ELR (cell line): ENCODE data around the gene CNTN5.

ENCODE experiments used
- DNase-seq: peaks from one replicate; pipeline ENCODE4 v3.0.0-alpha.2; 2015; ENCODE audit warnings: low read depth

CNTN5 gene

DNA sequence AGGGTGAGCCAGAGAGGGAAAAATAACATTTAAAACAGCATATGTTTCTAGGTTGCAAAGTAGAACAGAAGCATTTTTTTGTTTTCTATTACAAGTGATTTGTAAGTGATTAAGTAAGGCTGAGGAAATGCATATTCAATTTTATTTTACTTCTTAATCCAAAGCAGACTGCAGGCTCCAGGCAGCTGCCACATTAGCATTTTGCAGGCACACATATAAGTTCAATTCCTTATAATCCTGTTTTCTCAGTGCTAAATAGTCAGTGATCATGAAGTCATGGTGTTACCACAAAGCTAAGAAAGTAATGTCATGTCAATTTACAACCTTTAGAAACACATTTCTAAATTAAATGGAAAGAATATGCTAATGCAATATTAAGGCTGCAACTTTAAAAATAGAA, 149.8 kb downstream of the CNTN5 start:
- DNase-seq = no peak

- no peak for DNase-seq
Measured at GRCh38 chr11:99171330-99171729, 150.6 kb downstream of the CNTN5 start.

DNA sequence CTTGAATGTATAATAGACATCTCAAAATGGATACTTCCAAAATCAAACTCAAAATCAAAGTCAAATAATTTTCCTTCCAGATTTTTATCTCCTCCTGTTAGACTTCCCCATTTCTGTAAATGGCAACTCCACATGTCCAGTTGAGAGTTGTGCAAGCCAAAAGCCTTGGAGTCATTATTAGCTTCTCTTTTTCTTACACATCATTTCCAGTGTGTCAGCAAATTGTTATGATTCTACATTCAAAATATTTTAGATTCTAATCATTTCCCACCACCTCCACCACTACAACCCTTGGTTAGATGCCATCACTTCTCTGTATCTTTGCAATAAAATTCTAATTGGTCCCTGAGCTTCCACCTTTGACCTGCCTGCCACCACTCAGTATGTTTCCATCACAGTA, 155.7 kb downstream of the CNTN5 start:
- peak; percentile 32 for DNase-seq

DNA sequence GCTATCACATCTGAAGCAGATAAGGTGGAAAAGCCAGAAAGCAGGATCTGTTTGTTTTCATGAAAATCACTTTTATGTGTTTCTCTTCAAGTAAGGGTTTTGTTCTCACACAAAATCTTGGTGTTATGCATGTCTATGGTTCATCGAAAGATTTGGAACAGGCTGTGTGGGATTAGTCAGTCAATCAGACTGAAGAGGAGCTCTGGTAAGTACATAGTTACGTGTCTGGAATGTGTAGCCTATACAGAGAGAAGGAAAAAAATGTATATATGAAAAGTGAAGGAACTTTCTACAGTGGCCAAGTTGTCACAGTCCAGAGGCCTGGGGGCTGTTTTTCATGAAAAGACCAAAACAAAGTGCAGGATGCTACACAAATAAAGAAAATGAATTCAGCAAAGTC, 156.7 kb downstream of the CNTN5 start:
- DNase-seq = peak; percentile 66

GRCh38 chr11:99184146-99184545, 163.4 kb downstream of the CNTN5 start:
- DNase-seq = no peak

DNA sequence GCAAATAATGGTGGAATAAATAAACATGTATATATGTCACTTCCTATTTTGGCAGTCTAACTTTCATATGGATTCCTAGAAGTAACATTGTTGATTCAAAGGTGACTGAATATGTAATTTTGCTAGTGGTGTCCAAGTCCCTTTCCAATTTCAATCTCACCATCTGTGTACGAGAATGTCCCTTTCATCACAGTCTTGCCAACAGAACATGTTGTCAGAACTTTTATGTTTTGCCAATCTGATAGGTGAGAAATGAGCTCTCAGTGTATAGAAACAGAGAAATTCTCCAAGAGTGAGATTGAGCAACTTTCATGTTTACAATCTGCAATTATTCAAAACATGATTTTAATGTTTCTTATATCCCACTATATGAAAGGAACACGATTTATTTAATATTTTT, 167.5 kb downstream of the CNTN5 start:
- DNase-seq = no peak

DNA sequence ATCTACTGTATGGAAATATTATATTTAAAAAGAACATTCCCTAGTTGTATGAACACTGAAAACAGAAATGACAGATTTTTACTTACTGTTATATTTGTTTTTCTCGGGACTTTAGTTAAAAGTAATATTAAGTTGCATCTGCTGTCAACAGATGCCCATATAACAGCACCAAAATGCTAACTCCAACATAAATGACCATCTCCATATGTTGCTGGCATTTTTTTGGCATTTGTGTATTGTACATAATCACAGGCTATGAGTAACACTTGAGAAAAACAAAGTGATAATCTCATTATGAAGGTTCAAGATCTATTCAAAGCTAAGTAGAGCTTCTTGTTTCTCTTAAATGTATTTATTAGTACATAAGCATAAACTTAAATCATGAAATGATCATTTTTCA, 172.0 kb downstream of the CNTN5 start:
- no peak for DNase-seq

- DNase-seq = no peak
Measured at GRCh38 chr11:99197477-99197876, 176.7 kb downstream of the CNTN5 start.

- no peak for DNase-seq
Measured at GRCh38 chr11:99198215-99198614, 177.5 kb downstream of the CNTN5 start.

- no peak for DNase-seq
Measured at GRCh38 chr11:99199341-99199740, 178.6 kb downstream of the CNTN5 start.

DNA sequence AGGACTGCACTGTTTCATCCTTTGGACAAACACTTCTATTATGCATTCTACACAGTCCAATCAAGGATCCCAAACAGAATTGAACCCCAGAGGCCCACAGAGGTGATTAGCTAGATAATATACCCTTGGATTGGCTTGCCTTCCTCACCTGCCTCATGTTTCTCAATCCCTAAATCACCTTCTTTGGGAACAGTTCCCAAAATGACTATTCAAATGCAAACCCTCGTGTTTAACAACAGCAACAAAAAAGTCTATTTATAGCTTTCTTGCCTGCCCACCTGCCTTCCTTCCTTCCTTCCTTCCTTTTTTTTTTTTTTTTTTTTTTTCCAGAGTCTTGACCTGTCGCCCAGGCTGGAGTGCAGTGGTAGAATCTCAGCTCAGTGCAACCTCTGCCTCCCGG, 180.0 kb downstream of the CNTN5 start:
- DNase-seq = no peak

DNA sequence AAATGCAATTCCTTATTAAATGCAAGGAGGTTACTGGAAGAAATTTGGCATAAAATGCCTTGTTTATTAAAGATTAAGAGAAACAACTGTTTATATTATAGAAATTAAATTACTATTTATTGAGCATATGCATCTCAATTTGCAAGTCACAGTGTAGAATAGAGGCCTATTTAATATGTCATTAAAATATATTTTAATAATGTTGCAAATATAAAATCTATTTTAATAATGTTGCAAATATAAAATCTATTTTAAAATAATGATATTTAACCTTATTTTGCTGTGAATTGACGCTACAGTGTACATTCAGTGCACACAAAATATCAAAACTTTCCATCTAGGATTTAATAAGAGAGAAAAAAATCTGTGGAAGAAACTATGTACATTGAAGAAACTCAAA, 188.1 kb downstream of the CNTN5 start:
- DNase-seq = no peak

DNA sequence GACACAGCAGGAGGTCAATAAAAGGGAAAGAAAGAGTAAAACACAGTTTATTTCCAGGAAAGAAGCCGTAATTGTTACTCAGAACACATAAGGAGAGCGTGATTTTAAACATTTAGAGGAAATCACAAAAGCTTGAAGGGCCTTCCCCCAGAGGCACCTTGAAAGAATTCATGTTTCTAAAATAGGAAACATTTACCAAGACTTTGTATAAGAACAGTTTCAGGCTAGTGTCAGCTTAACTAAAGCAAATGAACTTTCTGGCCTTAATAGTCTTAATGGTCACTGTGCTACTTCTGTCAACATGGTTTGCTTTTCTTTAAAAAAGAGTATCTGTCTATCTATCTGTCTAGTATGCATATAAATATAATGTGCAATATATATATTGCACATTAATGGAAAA, 208.8 kb downstream of the CNTN5 start:
- DNase-seq = no peak

DNA sequence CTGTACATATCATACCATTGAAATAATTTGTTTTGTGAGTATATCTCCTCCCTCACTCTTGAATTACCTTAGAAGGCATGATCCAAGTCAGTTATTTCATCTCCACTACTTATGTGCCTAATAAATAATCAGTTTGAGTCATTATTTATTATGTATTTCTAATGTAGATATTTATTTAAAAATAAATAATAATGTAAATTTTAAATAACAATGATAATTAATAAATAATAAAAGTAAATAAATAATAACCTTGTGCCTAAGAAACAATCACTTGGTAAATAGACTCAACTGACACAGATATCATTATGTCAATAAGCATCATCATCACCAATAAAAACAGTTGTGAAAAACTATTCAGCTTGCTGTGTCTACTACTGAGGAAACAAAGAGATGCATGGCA, 213.8 kb downstream of the CNTN5 start:
- DNase-seq = no peak

GRCh38 chr11:99238401-99238800, 217.7 kb downstream of the CNTN5 start:
- no peak for DNase-seq

DNA sequence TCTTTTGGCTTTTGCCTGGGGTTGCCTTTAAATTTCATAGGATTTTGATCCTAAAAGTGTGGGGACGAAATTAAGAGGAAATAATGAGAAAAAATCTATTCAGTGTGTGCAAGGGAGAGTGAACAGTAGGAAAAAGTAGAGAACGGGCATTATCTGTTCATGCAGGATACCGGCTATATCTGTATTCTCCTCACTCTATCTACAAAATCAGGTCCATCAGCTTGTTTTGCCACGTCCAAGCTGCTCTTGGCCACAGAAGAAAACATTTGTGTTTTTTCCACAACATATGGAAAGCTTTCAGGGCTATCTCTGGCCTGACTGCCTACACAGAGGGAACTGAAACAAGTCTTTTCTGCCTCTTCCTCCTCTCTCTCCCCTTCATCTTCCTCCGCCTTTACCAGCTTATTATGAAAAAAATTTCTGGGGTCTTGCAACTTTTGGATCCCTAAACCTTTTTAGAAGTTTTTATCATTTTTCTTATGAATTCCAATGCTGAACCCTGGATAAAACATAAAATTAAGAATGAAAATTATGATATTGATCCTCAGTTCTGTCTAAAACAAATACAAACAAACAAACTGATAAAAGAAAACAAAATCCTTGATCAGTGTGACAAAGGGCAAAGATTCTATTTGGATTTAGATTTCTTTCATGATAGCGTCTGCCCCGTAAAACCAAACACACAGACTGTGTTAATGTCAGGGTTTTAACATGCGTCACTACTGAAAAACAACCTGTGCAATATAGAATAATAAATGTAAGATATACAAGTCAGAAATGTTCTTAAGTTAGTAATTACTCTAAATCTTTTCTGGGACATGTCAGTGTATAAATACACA, 219.7 kb downstream of the CNTN5 start:
- DNase-seq = no peak

DNA sequence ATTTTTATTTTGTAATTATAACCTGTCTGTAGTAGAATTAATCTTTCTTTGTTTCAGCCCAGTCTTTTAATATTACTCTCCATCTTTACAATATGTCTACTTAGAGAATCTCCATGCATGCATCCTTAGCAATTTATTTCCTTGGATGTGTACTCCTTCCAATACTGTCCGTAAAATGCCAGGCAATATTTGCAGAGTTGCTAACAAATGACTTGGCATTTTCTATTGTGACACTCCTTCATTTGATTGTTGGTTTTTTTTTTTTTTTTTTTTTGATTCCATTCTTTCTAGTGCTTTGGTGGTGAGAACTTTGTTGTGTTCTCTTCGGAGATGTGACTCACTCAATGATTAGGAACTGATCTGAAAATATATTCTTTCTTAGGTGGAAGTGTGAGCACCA, 220.3 kb downstream of the CNTN5 start:
- no peak for DNase-seq

DNA sequence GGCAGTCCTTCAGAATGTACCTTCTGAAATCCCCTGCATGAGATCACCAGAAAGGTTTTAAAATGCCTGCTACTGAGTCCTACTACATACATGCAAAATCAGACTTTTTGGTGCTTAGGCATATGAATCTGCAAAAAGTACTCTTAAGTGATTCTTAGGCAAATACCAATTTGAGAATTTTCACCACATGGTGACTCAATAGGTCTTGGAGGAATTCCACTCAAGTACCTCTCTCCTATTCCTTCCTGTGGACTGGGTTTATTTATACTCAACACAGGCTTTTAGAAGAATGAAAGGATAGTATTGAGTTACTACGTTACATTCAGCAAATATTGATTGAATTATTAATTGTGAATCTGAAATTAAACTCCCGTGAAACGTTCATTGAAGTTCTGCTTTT, 223.9 kb downstream of the CNTN5 start:
- peak; percentile 37 for DNase-seq

DNA sequence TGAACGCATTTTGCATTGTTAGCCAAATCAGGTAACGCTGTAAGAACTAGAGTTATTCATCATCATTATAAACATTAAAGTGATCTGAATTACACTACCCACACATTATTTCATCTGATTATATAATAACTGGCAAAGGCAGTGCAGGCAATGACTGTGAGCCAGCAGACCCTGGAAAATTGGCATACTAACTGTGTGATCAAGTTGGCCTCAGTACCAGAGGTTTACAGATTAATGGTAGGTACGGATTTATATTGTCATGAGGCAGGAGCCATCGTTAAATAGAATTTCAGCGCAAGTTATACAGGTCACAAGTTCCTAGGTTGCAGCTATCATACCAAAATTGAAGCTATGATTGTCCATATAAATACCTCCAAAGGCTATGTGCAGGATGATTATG, 225.4 kb downstream of the CNTN5 start:
- no peak for DNase-seq

GRCh38 chr11:99256614-99257013, 235.9 kb downstream of the CNTN5 start:
- DNase-seq = no peak

- no peak for DNase-seq
Measured at GRCh38 chr11:99257131-99257530, 236.4 kb downstream of the CNTN5 start.

GRCh38 chr11:99260696-99261095, 239.9 kb downstream of the CNTN5 start:
- DNase-seq = peak; percentile 76

DNA sequence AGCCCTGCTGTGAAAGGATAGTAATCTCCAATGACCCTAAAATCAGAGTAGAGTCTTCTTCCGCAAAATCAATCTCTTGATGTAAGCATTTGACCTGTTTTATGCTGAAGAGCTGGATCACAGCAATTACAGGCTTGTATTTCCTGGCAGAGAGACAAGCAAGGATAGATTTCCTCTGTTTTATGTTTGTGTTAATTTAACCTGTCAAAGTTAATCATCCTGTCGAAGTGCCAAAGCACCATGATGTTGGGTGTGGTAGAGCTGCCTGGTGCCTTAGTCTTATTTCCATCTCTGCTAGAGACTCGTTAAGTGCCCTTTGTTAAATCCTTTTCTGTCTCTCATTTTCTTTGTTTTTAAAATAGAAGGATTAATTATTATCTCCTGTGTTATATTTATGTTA, 248.1 kb downstream of the CNTN5 start:
- DNase-seq = no peak

- no peak for DNase-seq
Measured at GRCh38 chr11:99271527-99271926, 250.8 kb downstream of the CNTN5 start.
